HG02798 (cell line): Measurements from ENCODE around the gene CCDC121.
"Not testable (repeated sequence)": the region's sequence is repeated elsewhere in the genome, so short reads cannot be mapped to it uniquely, and the experiment has no call there.

Experiments
- ATAC-seq: cut with Tn5 transposase; IDR thresholded peaks from one replicate; pipeline ENCODE4 v1.9.1; 2021; ENCODE audit warnings: mild to moderate bottlenecking; ENCODE audit not compliant: unreplicated experiment, poor library complexity

Gene CCDC121

DNA sequence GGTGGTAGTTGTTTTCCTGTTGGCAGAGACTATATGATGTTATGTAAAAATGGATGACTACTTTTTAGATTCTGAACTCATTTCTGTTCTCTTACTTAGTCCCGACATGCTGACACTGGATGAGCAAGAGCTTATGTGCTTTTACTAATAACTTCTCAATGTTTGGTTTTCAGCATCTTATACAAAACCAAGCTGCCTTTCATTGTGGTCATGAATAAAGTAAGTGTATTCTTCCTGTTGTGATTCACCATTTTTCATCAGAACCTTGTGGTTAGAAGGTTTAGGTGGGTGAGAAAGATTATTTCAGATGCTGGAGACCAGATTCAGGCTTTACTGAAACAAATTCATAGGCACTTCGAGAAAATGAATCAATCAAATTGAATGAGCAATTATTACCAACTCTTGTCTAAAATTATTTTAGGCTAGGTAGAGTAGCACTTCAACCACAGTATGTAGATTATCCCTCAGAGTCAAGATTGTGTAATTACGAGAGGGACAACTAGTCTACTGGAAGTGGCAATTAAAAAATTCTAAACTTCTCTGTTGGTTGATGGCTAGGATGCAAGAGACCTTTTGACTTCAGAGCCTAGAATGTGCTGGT, 9.3 kb upstream of the CCDC121 start:
- ATAC-seq: no peak

DNA sequence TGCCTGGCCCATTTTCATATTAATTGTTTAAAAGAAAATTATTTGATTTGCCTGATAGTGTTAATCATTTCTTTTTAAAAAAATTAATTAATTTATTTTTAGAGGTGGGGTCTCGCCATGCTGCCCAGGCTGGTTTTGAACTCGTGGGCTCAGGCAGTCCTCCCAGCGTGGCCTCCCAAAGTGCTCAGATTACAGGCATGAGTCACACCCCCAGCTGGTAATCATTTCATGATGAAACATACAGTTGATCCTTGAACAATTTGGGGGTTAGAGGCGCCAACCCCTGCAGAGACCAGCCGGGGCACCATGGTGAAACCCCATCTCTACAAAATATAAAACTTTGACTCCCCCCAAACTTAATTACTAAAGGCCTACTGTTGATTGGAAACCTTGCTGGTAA, 8.0 kb upstream of the CCDC121 start:
- no peak for ATAC-seq

DNA sequence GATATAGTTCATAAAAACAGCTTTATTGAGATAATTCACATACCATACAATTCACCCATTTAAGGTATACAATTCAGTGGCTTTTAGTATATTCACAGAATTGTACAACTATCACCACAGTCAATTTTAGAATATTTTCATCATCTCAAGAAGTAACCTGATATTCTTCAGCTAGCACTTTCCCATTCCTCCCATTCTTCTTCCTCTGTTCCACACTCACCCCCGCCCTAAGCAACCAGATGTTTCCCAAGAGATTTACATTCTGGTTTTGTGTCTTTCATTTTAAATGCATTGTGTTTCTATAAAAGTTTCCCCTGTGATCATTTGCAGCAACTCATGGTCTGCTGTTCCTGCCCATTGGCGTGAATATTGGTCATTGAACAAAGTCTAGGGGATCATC, 5.5 kb upstream of the CCDC121 start:
- no peak for ATAC-seq

DNA sequence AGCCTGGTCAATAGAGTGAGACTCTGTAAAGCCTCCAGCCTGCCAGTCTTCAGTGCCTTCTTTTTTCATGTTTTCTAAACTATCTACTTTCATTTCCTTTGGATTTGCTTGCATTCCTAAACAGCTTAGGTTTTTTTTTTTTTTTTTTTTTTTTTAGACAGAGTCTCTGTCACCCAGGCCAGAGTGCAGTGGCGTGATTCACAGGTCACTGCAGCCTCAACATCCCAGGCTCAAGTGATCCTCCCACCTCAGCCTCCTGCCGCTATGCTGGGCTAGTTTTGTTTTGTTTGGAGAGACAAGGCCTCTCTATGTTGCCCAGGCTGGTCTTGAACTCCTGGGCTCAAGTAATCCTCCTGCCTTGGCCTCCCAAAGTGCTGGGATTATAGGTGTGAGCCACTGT, 1.4 kb upstream of the CCDC121 start:
- ATAC-seq: not testable (repeated sequence)

DNA sequence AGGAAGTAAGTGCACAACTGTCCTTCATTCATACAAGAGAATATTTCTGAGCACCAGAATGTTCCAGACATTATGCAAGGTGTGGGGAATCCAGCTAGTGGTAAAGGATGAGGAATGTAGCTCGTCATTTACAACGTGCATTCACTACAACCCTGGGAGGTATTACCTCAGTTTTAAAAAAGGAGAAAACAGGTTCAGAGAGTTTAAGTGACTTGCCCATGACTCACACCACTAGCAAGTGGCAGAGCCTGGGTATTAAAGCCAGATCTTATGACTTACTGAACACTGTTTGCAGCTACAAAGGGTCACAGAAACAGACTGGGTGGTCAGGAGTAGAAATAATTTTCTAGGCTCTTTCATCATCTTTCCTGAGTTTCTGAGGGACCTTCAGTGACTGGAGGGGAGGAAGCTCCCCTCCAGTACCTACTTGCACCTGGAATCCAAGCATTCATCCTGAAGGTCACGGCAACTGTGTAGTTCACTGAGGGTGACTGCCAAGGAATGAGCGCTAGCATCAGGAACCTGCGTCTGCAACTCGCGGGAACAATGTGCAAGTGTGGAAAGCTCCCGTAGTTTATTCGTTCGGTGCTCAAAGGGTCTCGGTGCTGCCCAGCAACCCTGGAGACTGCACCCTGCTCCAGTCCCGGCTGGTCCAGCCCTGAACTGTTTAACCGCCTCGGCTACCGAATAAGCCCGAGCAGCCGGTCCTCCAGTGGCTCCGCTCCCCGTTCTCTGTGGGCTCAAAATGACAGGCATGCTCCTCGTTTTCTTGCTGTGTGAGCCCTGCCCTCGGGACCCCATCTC, 647 bp downstream of the CCDC121 start:
- ATAC-seq: peak; percentile 24

DNA sequence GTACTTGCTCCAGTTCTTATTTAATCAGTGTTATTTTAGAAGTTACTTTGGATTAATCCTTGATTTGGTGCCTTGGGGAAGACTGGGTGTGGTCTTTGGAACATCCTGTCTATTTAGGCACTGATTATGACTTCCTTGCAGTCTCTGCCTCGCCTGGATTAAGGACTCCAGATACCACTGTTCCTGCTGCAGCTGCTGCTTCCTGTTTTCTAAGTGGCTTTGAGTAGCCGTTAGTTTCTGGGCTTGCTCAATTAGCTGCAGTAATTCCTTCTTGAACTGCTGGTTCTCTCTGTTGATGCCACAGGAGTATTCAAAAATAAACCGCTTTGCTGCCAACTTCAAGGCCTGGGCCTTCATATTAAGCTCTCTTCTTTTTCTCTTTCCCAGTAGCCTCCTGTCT, 1.9 kb downstream of the CCDC121 start:
- ATAC-seq: not testable (repeated sequence)

DNA sequence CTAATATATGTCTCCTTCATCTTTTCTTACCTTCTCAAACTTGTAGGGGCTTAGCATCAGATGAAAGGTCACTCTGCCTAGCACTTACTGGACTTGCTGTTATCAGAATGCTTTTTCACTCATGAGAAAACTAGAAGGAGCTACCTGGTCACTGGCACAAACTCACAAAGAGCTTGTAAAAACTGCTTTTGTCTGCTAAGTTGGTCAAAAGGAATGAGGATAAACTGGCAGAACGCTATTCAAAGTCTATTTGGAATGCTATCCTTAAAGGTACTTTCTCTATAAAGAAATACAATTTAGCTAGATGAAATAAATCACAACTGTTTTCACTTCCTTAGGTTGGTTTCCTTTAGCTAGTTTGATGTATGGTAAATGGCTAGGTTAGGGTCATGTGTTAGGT, 2.5 kb downstream of the CCDC121 start:
- not testable (repeated sequence) for ATAC-seq

DNA sequence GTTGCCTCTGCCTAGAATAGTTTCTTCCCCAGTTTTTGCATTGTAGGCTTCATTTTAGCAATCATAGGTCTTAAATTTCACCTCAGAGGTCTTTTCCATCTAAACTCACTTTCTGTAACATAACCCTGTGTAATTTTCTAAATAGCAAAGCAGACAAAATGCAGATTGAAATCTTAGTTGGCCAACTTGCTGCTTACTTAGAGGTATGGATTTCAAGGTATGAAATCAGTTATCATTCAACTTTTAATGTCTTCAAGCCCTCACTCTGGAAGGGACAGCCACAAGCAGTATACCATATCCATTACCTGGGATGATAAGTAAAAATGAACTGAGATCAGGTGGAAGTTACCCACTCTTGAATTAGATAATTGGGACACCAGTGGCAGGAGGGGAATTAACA, 3.9 kb downstream of the CCDC121 start:
- ATAC-seq: no peak

DNA sequence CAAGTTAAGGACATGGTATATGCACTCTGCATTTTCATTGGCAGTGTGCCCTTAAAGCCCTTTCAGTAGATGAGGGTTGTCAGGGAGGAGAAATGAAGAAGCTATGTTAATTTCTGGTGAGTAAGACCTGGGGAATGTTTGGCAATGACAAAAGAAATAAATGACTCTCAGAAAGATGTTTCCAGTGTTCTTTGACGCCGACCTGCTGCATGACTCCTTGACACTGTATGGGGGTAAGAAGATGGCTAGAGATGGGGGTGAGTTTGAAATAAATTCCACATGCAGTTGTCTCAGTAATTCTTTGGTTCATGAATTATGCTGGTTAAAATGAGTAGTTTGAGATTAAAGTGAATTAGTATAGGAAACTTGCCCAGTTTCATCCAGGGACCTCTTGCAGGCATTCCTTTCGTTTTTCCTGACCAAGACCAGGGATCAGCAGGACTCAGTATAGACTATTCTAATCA, 5.9 kb downstream of the CCDC121 start:
- no peak for ATAC-seq

DNA sequence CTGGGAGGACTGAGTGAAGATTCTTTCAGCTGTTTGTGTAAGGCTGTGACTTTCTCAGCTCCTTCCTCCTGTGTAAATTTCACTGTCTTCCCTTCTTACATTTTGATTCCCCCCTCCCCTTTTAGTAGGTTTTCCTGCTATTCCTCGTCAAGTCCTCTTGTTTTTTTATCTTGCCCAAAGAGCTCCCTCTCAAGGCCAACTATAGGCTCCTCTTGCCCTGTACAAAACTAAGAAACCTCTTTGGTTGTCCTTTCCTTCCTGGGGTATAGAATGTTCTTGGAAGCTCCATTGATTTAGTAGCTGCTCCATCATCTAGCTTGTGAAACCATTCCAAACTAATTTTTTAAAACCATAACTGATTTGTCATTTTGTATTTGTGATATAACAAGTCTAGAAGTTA, 7.3 kb downstream of the CCDC121 start:
- no peak for ATAC-seq

DNA sequence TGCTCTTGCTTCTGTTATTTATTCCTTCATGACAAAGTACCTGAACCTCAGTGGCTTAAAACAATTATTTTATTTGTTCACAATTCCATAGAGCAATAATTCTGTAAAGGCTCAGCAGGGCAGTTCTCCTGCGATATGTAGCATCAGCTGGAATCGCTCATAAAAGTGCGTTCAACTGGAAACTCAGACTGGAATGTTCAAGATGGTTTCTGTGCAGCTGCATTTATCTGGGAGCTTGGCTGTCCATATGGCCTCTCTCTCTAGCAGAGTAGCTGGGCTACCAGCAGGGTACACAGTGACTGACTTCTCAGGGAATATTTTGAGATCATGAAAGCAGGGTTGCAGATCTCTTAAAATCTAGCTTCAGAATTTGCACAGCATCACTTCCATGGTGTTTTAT, 13.5 kb downstream of the CCDC121 start:
- no peak for ATAC-seq

DNA sequence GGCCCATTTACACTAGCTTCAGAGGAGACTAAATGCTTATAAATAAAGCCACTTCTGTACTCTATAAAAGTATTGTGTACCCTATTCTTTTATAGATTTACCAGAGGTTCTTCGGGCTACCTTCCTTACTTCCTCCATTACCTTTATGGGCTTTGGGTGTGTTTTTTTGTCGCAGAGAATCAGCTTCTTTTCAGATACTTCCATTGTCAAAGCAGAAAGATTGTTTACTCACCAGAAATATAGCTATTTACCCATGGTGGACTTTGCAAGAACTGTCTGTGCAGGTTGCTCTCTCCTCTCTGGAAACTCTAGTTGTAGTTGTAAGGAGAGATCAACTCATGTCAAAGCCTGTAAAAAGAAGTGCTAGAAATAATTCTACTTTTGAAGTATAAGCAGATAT, 14.8 kb downstream of the CCDC121 start:
- no peak for ATAC-seq

DNA sequence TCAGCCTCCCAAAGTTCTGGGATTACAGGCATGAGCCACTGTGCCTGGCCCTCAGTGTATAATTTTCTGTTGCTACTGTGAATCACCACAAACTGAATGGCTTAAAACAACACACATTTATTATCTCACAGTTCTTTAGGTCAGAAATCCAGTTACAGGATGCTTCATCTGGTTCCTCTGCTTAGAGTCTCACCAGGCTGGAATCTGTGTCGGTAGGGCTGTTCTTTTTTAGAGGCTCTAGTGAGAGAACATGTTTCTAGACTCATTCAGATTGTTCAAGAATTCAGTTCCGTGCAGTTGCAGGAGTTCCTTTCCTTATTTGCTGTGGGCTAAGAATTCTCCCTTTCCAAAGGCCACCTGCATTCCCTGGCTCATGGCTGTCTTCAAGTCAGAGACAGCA, 22.2 kb downstream of the CCDC121 start:
- no peak for ATAC-seq

DNA sequence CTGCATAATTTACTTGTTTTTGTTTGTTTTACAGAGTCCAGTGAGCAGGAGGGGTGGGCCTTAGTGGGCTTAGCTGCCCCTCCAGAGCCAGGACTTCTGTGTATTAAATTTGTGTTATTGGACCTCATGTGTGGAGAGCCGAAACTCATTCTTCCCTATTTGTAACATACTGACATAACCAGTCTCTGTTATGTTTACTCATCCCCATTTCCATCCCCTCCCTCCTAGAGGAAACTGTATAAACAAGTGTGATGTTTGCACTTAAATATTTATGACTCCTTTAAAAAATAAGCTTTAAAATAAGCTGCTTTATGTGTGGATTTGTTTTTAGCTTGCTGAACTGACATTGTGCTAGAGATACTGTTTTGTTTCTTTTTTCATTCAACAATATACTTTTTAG, 32.2 kb downstream of the CCDC121 start:
- no peak for ATAC-seq

DNA sequence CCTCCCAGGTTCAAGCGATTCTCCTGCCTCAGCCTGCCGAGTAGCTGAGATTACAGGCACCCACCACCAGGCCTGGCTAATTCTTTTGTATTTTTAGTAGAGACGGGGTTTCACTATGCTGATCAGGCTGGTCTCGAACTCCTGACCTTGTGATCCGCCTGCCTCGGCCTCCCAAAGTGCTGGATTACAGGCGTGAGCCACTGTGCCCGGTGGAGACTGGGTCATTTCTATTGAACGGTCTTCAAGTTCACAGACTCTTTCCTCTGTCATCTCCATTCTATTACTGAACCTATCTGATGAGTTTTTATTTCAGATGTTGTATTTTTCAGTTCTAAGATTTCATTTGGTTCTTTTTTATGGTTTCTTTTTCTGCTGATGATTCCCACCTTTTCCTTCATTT, 33.4 kb downstream of the CCDC121 start:
- not testable (repeated sequence) for ATAC-seq

DNA sequence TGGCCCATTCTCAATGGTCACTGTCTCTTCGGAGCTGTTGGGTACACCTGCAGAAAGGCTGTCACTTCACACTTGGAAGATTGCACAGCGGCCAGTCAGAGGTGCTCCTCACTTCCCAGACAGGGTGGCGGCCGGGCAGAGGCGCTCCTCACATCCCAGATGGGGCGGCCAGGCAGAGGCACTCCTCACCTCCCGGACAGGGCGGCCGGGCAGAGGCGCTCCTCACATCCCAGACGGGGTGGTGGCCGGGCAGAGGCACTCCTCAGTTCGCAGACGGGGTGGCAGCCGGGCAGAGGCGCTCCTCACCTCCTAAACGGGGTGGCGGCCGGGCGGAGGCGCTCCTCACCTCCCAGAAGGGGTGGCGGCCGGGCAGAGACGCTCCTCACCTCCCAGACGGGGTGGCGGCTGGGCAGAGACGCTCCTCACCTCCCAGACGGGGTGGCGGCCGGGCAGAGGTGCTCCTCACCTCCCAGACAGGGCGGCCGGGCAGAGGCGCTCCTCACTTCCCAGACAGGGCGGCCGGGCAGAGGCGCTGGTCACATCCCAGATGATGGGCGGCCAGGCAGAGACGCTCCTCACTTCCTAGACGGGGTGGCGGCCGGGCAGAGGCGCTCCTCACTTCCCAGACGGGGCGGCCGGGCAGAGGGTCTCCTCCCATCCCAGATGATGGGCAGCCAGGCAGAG, 34.6 kb downstream of the CCDC121 start:
- not testable (repeated sequence) for ATAC-seq

DNA sequence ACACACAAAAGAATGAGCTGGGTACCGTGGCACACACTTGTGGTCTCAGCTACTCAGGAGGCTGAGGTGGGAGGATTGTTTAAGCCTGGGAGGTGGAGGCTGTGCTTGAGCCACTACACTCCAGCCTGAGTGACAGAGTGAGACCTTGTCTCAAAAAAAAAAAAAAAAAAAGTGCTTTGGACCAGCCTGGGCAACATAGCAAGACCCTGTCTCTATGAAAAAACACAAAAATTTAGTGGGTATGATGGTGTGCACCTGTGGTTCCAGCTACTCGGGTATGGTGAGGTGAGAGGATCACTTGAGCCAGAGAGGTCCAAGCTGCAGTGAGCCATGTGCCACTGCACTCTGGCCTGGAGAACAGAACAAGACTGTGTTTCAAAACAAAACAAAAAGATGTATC, 35.6 kb downstream of the CCDC121 start:
- ATAC-seq: no peak

DNA sequence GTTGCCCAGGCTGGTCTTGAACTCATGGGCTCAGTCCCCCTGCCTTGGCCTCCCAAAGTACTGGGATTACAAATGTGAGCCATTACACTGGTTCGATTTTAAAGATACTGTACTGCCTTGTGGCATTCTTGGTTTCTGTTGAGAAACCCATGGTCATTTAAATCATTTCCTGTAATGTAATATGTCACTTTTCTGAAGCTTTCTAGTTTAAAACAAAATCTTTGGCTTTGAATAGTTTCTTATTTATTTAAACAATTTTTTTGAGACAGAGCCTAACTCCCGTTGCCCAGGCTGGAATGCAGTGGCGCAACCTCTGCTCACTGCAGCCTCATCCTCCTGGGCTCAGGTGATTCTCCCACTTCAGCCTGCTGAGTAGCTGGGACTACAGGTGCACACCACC, 37.1 kb downstream of the CCDC121 start:
- ATAC-seq: no peak

DNA sequence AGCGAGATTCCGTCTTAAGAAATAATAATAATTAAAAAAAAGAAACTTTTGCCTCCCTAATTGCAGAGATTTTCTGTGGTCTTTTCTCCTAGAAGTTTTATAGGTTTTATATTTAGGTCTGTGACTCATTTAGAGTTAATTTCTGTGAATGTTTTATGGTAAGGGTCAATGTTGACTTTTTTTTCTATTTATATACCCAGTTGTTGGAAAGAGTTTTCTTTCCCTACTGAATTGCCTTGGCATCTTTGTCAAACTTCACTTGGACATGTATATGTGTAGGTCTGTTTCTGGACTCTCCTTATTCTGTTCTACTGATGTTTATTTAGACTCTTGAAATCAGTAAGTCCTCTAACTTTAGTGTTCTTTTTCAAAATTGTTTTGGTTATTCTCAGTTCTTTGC, 40.5 kb downstream of the CCDC121 start:
- ATAC-seq: no peak

DNA sequence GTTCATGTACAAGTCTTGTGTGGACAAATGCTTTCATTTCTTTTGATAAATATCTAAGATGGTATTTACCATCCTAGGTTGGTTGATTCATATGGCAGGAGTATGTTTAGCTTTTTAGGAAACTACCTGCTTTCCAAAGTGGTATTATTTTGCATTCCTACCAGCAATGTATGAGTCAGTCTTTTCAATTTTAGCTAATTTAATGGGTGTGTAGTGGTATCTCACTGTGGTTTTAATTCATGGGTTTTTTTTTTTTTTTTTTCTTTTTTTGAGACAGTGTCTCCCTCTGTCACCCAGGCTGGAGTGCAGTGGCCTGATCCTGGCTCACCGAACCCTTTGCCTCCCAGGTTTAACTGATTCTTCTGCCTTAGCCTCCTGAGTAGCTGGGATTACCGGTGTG, 41.8 kb downstream of the CCDC121 start:
- ATAC-seq: no peak

DNA sequence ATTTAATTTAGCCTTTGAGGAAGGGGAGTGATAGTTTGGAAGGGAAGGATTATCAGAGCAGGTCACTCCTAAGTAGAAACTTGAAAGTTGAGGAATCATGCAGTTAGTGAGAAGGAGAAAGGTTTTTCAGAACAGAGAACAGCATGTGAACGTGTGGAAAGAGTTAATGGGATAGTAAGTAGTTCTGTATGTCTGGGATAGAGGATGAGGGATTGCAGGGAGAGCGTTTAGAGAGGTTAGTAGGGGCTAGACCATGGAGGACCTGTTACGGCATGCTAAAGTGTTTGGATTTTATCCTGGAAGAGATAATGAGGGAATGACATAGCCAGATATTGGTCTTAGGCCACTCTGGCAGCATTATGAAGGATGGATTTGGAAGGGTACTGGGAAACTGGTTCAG, 44.2 kb downstream of the CCDC121 start:
- ATAC-seq: no peak
